Right lobe of liver (tissue), 6 donors: ENCODE results near the gene FADD. TPM values are rescaled to one million over a fixed set of nuclear protein-coding genes. Genes with fewer than 3 reads are reported as not detected.

Experiments
- ATAC-seq, 4 donors: fragments of 200-7000 bp; cut with Tn5 transposase; one replicate each; pipeline ENCODE4 v1.9.1; 2020; ENCODE audit warnings: mild to moderate bottlenecking in 4 of 4, moderate library complexity in 4 of 4
- DNase-seq, 3 donors: peaks; one replicate each; pipeline ENCODE4 v3.0.0-alpha.2; 2020
- H3K27ac ChIP-seq, 3 donors: fragments of 200-600 bp; one replicate each; pipeline ENCODE4 v1.8.0; 2022
- H3K27me3 ChIP-seq, 2 donors: fragments of 200-600 bp; one replicate each; pipeline ENCODE4 v1.8.0; 2022
- H3K36me3 ChIP-seq, 4 donors: fragments of 200-600 bp; sonication (generic) in 1 of 4; one replicate each; pipeline versions ENCODE4 v1.5.1 to v1.8.0; 2017 to 2022; ENCODE audit warnings: control low read depth in 1 of 4
- H3K4me1 ChIP-seq, 4 donors: fragments of 200-600 bp; sonication (generic) in 1 of 4; one replicate each; pipeline versions ENCODE4 v1.5.1 to v1.8.0; 2017 to 2022; ENCODE audit warnings: control low read depth in 1 of 4
- H3K4me3 ChIP-seq, 3 donors: fragments of 200-600 bp; one replicate each; pipeline ENCODE4 v1.8.0; 2022
- H3K9me3 ChIP-seq, 4 donors: fragments of 200-600 bp; sonication (generic) in 1 of 4; one replicate each; pipeline versions ENCODE4 v1.5.1 to v1.8.0; 2017 to 2022; ENCODE audit warnings: control low read depth in 1 of 4
- POLR2A ChIP-seq: fragments of 450-650 bp; IDR thresholded peaks from one replicate; pipeline ENCODE4 v1.6.1; 2017; ENCODE audit warnings: antibody characterized with exemption, mild to moderate bottlenecking
- WGBS: methylation state at CpG from one replicate; pipeline ENCODE4 v1.1.6; 2018; ENCODE audit warnings: low coverage, low lambda C conversion rate; ENCODE audit not compliant: insufficient coverage; ENCODE audit errors: missing lambda C conversion rate; 5-methylcytosine and 5-hydroxymethylcytosine counted together
- intact Hi-C, 2 donors: fragments of 100-400 bp; cut with DNase I; formaldehyde crosslinking; loops; one replicate each; pipeline versions ENCODE4 v1.11.2 to v1.14.1; 2022
- total RNA-seq, 6 experiments: library from RNA; depleted of rRNA in 2 of 6; stranded (reverse); fragments of >200 nt in 2 of 6; fragmentation: NEBNext Ultra II Directional in 3 of 6; extraction: Animal tissue kit (Norgen Biotek cat#: 25700) in 3 of 6; gene quantifications; one replicate each; pipeline versions ENCODE4 v1.1.0 to v1.2.4, GENCODE V29; 2016 to 2023
- TF ChIP-seq, protein P1 (sequence below), 4 donors: fragments of 200-600 bp in 3 of 4; fragments of 450-650 bp in 1 of 4; IDR thresholded peaks; one replicate each; pipeline versions ENCODE4 v1.5.1 to v1.8.0; 2016 to 2022; ENCODE audit warnings: antibody characterized with exemption in 4 of 4, mild to moderate bottlenecking in 2 of 4
- donor health status: DM: no; HTN: yes; CAD: no.
- donor health status: DM: no; HTN: no; CAD: no.
- donor health status: DM: no; HTN: no; CAD: no.
- donor health status: DM: no; HTN: yes; CAD: no.
- donor health status: DM: no; HTN: yes; CAD: no.

Gene FADD
- total RNA-seq, 6 experiments from 2014 or later = 8.8 to 17.5 (median 10.6) TPM

DNA sequence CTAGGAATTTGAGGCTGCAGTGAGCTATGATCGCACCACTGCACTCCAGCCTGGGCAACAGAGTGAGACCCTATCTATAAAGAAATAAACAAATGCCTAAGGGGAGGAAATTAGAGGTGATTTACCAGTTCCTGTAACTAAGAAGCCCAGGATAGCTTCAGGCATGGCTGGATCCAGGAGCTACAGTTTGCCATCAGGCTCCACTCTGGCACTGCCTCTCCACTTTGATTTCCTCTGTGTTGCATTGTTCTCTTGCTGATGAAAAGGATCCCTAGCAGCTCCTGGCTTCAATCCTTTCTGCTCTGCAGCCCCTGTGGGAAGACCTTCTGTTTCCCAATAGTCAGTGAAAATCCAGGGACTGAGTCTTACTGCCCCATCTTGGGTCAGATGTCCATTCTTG is 20.1 kb upstream of the FADD start:
- no peak for DNase-seq
- no peaks in the 10 kb centered on the region for H3K9me3 ChIP-seq
- no peak for ATAC-seq
- TF ChIP-seq, protein P1, sequence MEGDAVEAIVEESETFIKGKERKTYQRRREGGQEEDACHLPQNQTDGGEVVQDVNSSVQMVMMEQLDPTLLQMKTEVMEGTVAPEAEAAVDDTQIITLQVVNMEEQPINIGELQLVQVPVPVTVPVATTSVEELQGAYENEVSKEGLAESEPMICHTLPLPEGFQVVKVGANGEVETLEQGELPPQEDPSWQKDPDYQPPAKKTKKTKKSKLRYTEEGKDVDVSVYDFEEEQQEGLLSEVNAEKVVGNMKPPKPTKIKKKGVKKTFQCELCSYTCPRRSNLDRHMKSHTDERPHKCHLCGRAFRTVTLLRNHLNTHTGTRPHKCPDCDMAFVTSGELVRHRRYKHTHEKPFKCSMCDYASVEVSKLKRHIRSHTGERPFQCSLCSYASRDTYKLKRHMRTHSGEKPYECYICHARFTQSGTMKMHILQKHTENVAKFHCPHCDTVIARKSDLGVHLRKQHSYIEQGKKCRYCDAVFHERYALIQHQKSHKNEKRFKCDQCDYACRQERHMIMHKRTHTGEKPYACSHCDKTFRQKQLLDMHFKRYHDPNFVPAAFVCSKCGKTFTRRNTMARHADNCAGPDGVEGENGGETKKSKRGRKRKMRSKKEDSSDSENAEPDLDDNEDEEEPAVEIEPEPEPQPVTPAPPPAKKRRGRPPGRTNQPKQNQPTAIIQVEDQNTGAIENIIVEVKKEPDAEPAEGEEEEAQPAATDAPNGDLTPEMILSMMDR (IDR thresholded peaks at IDR 0.05) = no peak
- TF ChIP-seq POLR2A = no peak
- WGBS = 83% methylated on average over 1 of the region's 1 CpG
- no peak overlapping the region for H3K4me3 ChIP-seq
- H3K4me1 ChIP-seq = no peaks in the 10 kb centered on the region
- no peaks in the 10 kb centered on the region for H3K27me3 ChIP-seq
- intact Hi-C loops = no loop called here
- no peak overlapping the region for H3K27ac ChIP-seq
- H3K36me3 ChIP-seq = peaks cover 0 to 81% (median 10%) of the 10 kb centered on the region in 4 donors

DNA sequence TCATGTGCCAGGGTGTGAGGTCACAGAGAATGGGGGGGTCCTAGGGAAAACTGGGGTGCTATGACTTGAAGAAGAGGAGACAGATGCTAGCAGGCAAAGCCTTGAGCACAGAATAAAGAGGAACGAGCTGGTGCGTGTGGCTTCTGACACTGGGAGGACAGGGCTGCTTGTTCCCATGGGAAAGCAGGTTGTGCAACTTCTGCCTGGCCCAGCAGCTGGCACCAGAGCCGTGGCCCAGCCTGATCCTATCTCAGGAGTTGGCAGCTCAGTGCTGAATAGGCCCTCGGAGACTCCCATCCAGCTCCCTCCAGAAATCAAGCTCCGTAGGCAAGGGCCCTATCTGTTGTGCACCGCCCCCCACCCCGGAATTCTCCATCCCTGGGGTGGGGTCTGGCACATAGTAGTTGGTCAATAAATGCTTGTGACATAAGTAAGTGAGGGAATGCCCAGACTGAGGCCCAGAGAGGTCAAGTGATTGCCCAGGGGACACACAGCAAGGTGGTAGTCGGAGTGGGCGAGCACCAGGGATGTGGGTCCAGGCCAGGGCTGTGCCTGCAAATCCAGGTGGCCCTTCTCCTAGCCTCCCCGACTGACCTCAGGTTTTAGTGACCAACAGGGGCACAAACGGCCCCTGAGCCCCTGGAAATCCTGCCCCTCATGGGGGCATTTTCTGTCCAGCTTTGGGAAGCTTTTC is 19.5 kb upstream of the FADD start:
- no CpG with 5 or more reads among the region's 11 CpGs for WGBS
- H3K27me3 ChIP-seq = no peaks in the 10 kb centered on the region
- ATAC-seq = peak; percentile 65 to 91 (median 76)
- no peak overlapping the region for H3K27ac ChIP-seq
- H3K36me3 ChIP-seq = peaks cover 0 to 80% (median 10%) of the 10 kb centered on the region in 4 donors
- intact Hi-C loops = no loop called here
- DNase-seq = peak in 1 of 3 donors; percentile 64
- H3K4me3 ChIP-seq = no peak overlapping the region
- H3K9me3 ChIP-seq = no peaks in the 10 kb centered on the region
- H3K4me1 ChIP-seq = no peaks in the 10 kb centered on the region
- TF ChIP-seq, protein P1 (IDR thresholded peaks at IDR 0.05) = no peak
- TF ChIP-seq POLR2A = no peak

DNA sequence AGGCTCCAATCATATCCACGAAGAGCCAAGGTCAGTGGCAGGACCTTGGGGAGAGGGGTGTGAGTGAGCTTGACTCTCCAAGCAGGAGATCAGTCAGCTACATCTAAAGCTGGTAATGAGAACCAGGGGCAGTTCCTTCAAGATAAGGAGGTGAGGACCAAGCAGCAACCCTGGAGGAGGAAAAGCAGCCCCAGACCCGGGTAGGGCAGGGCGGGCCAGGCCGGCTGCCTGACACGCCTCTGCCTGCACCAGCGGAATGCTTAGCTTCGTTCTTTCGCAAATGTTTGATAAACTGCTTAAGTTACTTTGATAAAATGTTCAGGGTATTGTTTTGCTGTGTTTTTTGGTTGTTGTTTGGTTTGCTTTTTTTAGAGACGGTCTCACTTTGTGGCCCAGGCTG is 18.7 kb upstream of the FADD start:
- Histone ChIP-seq H3K27me3 (no peaks in the 10 kb centered on the region), H3K4me3 (no peak overlapping the region), H3K9me3 (no peaks in the 10 kb centered on the region), H3K4me1 (no peaks in the 10 kb centered on the region), H3K36me3 (peaks cover 0 to 78% (median 10%) of the 10 kb centered on the region in 4 donors), H3K27ac (no peak overlapping the region)
- WGBS = 83% methylated on average over 1 of the region's 9 CpGs
- intact Hi-C loops = no loop called here
- no peak for ATAC-seq
- DNase-seq = no peak
- TF ChIP-seq POLR2A = no peak
- TF ChIP-seq, protein P1 (IDR thresholded peaks at IDR 0.05) = no peak

DNA sequence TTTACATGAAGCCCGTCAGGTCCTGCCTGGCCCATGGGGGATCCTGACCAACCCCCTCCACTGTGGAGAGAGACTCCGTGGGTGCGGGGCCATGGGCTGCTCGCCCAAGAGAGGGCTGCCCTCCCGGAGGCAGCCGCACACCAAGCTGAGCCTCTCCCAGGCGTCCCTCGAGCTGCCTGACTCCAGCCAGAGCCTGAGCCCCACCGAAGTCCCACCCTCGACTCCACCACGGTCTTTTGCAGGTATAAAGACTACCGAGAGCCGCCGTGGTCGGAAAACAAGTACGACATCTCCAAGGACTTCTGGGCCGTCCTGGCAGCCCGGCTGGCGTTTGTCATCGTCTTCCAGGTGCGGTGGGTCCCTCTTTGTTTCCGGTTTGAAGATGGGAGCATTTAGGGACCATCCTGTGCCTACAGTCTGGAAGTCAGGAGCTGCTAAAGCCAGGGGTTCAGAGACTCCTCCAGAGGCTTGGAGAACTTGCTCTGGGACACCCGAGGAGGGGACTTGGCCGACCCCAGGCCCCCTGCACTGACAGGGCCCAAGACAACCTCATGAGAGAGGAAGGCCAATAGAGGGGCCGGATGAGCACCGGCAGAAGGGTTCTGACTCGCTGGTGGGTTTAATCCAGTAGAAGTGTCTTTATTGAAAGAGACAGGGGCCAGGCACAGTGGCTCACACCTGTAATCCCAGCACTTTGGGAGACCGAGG is 17.6 kb upstream of the FADD start:
- Histone ChIP-seq H3K27ac (no peak overlapping the region), H3K4me3 (no peak overlapping the region), H3K27me3 (no peaks in the 10 kb centered on the region), H3K4me1 (no peaks in the 10 kb centered on the region), H3K9me3 (no peaks in the 10 kb centered on the region), H3K36me3 (peaks cover 0 to 70% (median 10%) of the 10 kb centered on the region in 4 donors)
- TF ChIP-seq, protein P1 (IDR thresholded peaks at IDR 0.05) = no peak
- TF ChIP-seq POLR2A = no peak
- intact Hi-C loops = no loop called here
- WGBS = 70% methylated on average over 2 of the region's 28 CpGs
- ATAC-seq (peak in 1 of 4 donors; percentile 2), DNase-seq (no peak)
